HG02623 (cell line): Measurements from ENCODE around the gene RBP2.

Experiments used
- ATAC-seq: cut with Tn5 transposase; IDR thresholded peaks from one replicate; pipeline ENCODE4 v1.9.1; 2021; ENCODE audit warnings: moderate library complexity; ENCODE audit not compliant: unreplicated experiment

The RBP2 gene

GRCh38 chr3:139476348-139476747, at the start of gene RBP2:
Gene RBP2, minus strand, starts transcription at chr3:139476516. Its CDS starts 57 bp downstream, at chr3:139476459.
- no peak for ATAC-seq

GRCh38 chr3:139524841-139525636, 48.7 kb upstream of the RBP2 start:
- no peak for ATAC-seq

- ATAC-seq = no peak
These were observed 47.4 kb upstream of the RBP2 start for GRCh38 chr3:139523718-139524117.

GRCh38 chr3:139523166-139523565, 46.9 kb upstream of the RBP2 start:
- ATAC-seq = no peak

GRCh38 chr3:139522421-139522820, 46.1 kb upstream of the RBP2 start:
- ATAC-seq = no peak

GRCh38 chr3:139521816-139522215, 45.5 kb upstream of the RBP2 start:
- no peak for ATAC-seq

- ATAC-seq = no peak
These were observed 44.8 kb upstream of the RBP2 start for GRCh38 chr3:139521144-139521543.

- no peak for ATAC-seq
These were observed 43.9 kb upstream of the RBP2 start for GRCh38 chr3:139519998-139520737.

GRCh38 chr3:139518926-139519842, 42.9 kb upstream of the RBP2 start:
- ATAC-seq = no peak

GRCh38 chr3:139518306-139518705, 42.0 kb upstream of the RBP2 start:
- no peak for ATAC-seq

- no peak for ATAC-seq
These were observed 41.2 kb upstream of the RBP2 start for GRCh38 chr3:139517321-139518065.

GRCh38 chr3:139514741-139515140, 38.4 kb upstream of the RBP2 start:
- ATAC-seq = no peak

- ATAC-seq = no peak
These were observed 33.3 kb upstream of the RBP2 start for GRCh38 chr3:139509631-139510030.

- no peak for ATAC-seq
These were observed 30.4 kb upstream of the RBP2 start for GRCh38 chr3:139506766-139507165.

- no peak for ATAC-seq
These were observed 29.6 kb upstream of the RBP2 start for GRCh38 chr3:139505829-139506386.

GRCh38 chr3:139499536-139499935, 23.2 kb upstream of the RBP2 start:
- ATAC-seq = no peak

GRCh38 chr3:139493826-139494385, 17.6 kb upstream of the RBP2 start:
- ATAC-seq = no peak

- no peak for ATAC-seq
These were observed 15.7 kb upstream of the RBP2 start for GRCh38 chr3:139491966-139492365.

GRCh38 chr3:139491027-139491700, 14.8 kb upstream of the RBP2 start:
- ATAC-seq = no peak
